ENCODE measurements around the gene USP36.
A peak's percentile ranks its signal among the peaks of the same experiment; 100 is the strongest.
"Not testable (repeated sequence)": the region's sequence is repeated elsewhere in the genome, so short reads cannot be mapped to it uniquely, and the experiment has no call there.

USP36 gene

DNA sequence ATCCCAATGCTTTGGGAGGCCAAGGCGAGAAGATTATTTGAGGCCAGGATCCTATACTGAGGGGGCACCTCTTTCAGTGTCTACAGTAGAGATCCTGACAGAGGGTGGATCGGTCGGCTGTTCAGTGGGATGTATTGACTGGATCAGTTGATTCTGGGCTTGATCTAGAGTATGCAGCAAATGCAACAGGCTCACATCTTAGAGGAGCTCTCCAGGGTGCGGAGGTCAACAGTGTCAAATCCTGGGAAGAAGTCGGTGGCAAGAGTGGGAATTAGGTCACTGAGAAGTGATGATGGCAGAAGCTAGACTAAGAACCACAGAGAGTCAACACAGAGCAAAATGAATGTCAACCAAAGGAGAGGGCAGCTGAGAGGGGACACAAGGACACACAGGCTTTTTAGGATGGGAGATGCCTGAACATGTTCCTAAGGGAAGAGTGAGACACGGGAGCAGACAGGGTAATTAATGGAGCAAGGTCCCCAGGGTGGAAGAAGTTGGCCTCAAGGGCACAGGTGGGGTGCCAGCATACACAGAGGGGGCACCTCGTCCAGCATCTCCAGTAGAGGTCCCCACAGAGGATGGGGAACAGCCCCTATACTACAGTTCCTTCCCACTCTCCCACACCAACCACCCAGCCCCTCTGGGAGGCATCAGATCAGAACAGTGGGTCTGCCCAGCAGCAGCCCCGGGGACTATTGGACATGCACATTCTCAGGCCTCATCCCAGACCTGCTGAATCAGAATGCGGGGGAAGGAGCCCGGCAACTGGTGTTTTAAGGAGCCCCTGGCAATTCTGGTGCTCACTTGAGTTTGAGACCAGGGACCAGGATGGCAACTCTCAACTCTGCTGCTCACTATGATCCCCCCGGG, 48.5 kb downstream of the USP36 start:
- DNase-seq (ENCODE audit: low read depth in 3 of 3) = no peak

DNA sequence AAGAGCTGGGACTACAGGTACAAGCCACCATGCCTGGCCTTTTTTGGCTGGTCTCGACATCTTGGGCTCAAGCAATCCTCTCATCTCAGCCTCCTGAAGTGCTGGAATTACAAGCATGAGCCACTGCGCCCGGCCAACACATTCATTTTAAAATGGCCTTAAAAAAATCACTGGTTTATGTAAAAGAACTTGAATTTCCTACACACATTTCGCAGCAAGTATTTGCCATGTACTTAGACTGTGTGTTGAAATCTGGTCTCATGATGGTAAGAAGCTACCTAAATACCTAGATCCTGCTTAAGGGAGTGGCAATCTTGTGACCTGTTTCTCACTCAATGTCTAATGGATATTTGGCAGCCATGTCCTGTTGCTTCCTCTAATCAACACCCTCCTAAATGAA, 50.1 kb downstream of the USP36 start:
- DNase-seq (ENCODE audit: low read depth in 3 of 3) = no peak

DNA sequence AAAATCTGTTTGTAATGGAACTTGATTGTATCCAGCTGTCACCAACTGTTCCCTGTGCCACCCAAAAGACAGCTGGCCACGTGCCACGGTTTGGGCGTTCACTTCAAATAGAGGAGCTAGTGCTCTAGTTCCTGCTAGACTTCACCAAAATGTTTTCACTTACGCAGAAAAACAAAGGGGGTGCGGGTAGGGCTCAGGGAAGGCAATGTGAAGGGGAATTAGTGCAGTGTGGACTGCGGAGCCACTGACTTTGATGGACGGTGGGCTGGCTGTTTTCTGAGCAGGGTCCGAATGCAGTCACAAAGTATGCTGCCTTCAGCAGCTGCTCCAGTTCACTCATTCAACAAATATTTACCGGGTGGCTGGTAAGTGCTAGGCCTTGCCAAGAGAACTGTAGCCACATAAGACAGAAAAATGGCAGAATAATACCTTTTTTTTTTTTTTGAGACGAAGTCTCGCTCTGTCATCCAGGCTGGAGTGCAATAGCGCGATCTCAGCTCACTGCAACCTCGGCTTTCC, 50.9 kb downstream of the USP36 start:
- DNase-seq (ENCODE audit: low read depth in 3 of 3) = no peak

DNA sequence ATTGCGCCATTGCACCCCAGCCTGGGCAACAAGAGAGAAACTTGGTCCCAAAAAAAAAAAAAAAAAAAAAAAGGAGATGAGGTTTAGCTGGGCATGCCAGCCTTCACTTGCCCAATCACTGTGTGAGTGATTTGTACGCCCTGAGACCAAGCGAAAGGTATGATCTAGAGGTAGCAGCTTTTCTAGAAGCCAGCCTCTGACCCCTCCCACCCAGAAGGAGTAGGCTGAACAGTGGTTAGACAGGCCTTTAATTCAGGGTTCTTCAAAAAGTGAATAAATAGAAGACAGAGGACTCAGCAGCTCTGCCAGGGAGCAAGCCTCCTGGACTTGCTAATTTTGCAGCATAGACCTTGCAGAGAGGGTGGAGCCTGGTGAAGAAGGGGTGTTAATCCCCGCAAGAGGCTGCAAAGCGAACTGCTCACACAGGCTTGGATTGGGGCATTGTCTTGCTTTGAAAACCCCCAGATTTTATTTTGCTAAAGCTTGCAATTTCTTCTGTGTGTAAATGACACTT, 51.4 kb downstream of the USP36 start:
- DNase-seq (ENCODE audit: low read depth in 3 of 3) = no peak

DNA sequence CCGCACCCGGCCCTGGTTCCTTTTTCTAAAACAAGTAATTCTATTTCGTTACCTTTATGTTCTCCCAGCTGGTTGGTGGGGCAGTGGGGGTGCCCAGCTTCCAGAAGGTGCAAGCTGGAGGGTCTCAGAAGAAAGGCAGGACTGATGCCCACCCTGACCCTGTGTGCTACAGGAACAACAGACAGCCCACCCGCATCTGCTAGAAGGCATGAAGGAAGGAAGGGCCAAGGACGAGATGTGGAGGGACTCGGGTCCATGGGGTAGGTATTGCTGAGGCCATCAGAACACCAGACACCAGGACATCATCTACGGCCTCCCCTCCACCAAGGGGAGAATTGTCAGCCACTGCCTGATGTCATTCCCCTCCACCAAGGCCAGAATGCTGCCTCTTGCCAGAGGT, 52.2 kb downstream of the USP36 start:
- DNase-seq (ENCODE audit: low read depth in 3 of 3) = no peak

DNA sequence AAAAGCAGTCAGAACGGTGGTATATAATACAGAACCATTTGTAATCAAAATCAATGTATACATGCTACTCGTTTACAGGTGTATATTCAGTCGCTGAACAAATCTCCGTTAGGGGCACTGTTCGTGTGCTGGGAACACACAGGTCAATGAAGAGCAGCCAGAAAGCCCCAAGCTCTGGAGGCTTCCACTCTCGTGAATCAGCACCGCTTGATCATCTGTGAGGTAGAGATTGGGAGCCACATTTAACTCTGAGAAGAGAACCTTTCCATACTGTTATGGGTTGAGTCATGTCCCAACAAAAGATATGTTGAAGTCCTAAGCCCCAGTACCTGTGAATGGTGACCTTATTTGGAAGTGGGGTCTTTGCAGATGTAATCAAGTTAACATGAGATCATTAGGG, 53.2 kb downstream of the USP36 start:
- no peak for DNase-seq (ENCODE audit: low read depth in 3 of 3)

DNA sequence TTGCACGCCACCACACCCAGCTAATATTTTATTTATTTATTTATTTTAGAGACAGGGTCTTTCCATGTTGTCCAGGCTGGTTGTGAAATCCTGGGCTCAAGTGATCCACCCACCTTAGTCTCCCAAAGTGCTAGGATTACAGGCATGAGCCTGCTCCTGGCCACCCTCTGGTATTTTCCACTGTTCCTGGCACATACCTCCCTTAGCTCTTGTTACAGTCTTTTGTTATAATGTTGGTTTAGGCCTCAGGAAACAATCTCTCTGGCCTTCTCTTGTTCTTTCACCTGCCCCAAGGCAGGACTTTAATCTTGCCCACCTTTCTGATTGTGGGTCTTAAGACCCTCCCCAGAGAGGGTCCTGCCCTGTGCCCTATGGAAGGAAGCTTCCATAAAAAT, 55.0 kb downstream of the USP36 start:
- DNase-seq (ENCODE audit: low read depth in 3 of 3) = no peak

DNA sequence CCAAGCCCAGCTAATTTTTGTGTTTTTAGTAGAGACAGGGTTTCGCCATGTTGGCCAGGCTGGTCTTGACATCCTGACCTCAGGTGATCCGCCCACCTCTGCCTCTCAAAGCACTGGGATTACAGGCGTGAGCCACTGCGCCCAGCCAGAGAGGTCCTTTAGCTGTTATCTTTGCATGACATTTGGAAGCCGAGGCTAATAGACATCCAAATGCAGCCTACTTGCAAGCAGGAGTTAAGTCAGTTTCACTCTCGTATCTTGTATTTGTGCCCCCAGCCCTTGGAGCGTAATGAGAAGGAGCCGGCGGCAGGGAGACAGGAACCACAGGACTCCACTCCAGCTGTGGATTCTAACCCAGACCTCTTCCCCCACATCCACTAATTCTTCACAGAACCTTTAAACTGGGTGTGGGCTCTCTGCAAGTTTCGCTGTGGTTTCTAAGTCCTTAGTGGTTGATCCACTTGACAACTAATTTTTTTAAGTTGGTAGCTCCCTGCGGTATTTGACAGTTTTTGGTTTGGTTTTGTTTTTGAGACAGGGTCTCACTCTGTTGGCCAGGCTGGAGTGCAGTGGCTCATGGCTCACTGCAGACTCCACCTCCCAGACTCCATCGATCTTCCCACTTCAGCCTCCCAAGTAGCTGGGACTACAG, 55.5 kb downstream of the USP36 start:
- no peak for DNase-seq (ENCODE audit: low read depth in 3 of 3)

DNA sequence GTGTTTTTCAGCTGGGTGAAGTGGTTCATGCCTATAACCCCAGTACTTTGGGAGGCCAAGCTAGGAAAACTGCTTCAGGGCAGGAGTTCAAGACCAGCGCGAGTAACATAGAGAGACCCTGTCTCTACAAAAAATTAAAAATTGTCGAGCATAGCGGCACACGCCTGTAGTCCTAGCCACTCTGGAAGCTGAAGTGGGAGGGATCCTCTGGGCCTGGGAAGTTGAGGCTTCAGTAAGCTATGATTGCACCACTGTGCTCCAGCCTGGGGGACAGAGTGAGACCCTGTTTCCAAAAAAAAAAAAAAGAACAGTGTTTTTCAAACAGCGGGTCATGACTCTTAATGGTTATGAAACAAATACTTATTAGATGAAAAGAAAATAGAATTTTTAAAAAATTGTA, 56.3 kb downstream of the USP36 start:
- DNase-seq (ENCODE audit: low read depth in 3 of 3) = no peak

DNA sequence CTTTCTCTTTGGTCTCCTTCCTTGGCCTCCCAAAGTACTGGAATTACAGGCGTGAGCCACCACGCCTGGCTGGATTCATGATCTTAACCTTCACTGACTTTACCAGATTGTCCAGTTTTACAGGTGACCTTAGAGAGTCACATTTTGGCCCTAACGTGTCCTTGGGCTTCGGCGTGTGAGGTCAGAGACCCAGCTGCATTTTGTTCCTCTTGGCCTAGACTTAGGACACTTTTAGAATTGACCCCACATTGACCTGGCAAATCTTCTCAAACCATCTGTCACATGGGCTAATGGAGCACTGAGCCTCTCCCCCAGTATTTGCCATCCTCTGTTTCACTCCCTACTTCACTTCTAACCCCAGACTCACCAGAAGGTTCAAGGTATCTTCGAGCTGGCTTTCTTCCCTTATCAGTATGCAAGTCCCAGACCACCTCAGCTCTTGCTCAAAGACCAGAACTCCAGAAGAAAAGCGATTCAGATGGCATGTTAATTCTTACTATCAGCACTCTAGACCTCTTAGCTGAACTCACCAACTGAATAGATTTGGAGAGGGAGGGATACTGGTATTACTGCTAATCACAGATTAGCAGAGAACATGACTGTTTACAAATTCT, 56.8 kb downstream of the USP36 start:
- no peak for DNase-seq (ENCODE audit: low read depth in 3 of 3)

DNA sequence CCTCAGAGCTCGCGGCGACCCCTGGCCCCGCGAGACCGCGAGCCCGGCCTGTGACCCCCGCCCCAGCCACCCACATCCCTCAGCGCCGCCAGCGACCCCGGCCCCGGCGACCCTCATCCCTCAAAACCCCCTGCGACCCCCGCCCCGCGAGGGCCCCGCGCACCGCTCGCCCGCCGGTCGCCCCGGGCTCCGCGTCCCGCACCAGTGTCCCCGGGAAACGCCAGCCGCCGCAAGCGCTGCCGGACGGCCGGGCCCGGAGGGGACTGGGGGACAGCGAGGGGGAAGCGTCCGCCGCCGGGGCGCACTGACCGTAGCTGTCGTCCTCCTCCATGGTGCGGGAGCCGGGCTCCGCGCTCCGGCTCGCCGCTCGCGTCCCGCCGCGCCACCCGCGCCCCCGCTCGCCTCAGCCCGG, 58.7 kb downstream of the USP36 start, which contains the start of gene CYTH1:
Gene CYTH1, minus strand, starts transcription at position 381 of the 412 bp plus-strand sequence. Its CDS starts 50 bp downstream, at position 331.
- DNase-seq (ENCODE audit: low read depth in 3 of 3) = no peak

DNA sequence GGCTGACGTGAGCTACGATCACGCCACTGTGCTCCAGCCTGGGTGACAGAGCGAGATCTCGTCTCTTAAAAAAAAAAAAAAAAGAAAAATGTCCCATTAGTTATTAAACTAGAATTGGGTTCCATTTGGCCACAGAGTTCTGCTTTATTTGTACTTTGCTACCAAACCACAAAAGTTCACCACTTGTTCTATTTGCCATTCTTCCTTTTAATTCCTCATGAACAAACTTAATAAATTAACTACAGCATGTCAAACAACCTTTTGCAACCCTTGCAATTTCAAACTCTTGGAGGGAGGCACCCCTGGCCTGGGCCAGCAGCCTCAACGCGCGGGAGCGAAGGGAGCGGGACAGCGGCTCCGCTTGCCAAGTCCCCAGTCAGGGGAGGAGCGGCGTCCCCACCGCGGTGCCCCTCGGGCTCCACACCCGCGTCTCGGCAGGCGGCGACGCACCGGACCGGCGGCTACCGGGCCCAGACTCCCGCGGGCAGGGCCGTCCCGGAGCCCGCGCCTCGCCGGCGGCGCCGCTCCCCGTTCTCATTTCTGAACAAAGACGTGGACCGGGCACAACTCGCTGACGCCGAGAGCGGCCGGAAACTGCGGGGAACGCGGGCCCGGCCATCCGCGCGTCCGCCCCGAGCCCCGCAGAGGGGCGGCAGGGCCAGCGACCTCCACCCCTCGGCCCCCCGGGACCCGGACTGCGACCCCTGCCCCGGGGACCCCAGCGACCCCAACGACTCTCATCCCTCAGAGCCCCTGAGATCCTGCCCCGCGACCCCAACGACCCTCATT, 59.3 kb downstream of the USP36 start:
- DNase-seq (ENCODE audit: low read depth in 3 of 3) = peak in 1 of 3 experiments; percentile 46

DNA sequence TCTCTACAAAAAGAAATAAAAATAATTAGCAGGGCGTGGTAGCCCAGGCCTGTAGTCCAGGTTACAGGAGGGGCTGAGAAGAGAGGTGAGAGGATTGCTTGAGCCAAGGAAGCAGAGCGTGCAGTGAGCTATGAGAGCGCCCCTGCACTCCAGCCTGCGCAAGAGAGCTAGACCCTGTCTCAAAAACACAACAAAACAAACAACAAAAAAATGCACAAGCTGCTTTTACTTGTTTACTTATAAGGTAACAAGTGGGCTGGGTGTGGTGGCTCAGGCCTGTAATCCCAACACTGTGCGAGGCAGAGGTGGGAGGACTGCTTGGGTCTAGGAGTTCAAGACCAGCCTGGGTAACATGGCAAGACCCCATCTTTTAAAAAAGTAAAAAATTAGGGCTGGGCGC, 60.3 kb downstream of the USP36 start:
- DNase-seq (ENCODE audit: low read depth in 3 of 3) = no peak

DNA sequence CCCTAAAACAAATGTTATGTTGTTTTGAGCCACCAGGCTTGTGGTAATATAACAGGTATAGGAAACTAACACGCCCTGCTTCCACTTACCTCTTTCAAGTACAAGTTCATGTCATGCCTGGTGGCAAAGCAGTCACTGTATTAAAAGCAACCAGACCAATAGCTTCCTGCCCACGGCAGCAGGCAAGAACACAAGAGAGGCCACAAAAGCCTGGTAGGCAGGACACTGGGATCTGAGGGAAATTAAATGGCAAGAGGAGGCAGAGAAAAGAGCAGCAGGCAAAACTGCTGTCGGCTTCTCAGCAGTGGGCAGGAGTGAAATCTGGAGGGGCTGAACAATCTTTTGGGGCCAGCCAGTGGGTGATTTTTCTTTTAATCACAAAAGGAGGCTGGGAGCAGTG, 60.8 kb downstream of the USP36 start:
- DNase-seq (ENCODE audit: low read depth in 3 of 3) = no peak

DNA sequence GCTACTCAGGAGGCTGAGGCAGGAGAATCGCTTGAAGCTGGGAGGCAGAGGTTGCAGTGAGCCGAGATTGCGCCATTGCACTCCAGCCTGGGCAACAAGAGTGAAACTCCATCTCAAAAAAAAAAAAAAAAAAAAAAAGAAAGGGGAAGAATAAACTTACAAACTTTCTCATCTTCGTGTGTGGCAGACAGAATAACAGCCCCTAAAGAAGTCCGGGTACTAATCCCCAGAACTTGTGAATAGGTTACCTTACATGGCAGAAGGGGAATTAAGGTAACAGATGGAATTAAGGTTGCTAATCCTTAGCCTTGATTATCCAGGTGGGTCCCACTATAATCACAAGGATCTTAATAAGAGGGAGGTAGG, 61.3 kb downstream of the USP36 start:
- not testable (repeated sequence) for DNase-seq (ENCODE audit: low read depth in 3 of 3)

DNA sequence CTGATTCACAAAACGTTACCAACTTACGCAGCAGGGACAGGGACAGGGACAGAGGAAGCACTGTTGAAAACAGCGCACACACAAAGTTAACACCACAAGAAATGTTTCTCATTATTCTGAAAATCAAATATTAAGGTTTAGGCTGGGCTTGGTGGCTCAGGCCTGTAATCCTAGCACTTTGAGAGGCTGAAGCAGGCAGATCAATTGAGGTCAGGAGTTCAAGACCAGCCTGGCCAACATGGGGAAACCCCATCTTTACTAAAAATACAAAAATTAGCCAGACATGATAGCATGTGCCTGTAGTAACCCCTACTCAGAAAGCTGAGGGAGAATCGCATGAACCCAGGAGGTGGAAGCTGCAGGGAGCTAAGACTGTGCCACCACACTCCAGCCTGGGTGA, 62.7 kb downstream of the USP36 start:
- DNase-seq (ENCODE audit: low read depth in 3 of 3) = no peak

DNA sequence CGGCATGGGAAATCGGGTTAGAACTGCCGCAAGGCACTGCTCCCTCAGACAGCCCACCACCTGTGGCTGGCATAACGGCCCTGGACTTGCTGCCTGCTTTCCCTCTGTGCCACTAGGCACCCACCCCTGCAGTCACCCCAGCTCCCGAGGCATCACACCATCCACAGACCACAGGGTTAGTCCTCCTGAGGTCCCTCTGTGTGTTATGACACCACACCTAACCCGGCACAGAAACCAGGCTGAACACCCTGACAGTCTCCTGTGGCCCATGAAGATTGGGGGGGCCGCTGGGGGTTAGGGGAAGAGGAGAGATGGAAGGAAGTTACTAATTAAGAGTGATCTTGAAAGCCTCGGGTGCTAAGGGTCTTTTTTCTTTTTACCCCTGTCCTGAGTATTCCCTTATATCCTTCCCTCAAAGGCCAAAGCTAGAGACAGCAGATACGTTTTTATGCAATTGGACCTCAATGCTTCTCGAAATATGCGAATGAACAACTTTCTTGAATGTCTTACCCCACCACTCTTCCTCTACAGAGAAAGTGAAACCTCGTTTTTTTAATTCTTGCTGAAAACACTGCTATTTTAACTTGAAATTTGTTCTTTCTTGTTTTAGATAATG, 65.5 kb downstream of the USP36 start:
- DNase-seq (ENCODE audit: low read depth in 3 of 3) = peak; percentile 39 to 66 (median 50)

DNA sequence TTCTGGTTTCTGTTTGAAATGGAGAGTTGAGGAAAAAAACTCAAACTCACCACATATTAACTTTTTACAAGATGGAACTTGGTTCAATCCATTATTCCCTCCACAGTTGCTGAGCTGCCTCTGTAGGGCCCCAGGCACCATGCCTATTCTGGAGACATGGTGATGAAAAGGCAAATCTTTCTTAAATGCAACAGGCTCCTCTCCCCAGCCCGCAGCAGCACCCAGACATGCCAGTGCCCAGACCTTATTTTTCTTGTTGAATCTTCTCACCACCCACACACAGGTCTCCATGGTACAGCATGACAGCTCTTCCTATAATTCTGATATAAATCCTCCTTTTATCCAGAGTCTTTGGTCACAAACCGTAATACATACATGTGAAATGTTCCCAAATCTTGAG, 66.2 kb downstream of the USP36 start:
- no peak for DNase-seq (ENCODE audit: low read depth in 3 of 3)

DNA sequence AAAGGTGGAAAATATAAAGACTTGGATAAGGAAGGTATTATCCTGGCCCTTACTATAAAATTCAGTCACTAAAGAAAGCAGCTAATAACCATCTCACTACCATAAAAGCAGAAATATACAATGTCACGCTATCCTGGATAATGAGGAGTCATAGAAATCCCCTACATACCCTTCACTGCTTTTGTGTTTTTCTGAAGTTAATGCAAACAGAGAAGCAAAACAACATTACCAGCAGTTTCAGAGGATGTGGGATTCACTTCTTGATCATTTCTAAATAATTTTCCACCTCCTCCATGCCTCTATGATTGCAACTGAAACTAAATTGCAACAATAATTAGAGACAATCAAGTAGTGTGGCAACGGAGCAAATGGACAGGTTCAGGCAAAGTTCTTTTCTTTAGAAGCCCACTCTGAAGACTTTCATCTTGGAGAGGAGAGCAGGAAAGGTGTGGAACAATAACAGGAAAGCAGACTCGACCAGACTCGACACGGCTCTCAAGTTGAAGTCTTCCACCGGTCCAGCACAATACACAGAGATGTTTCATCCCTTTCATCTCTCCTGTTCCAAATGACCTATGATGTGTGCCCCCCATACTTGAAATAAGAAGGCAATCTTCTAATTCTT, 68.7 kb downstream of the USP36 start:
- no peak for DNase-seq (ENCODE audit: low read depth in 3 of 3)

DNA sequence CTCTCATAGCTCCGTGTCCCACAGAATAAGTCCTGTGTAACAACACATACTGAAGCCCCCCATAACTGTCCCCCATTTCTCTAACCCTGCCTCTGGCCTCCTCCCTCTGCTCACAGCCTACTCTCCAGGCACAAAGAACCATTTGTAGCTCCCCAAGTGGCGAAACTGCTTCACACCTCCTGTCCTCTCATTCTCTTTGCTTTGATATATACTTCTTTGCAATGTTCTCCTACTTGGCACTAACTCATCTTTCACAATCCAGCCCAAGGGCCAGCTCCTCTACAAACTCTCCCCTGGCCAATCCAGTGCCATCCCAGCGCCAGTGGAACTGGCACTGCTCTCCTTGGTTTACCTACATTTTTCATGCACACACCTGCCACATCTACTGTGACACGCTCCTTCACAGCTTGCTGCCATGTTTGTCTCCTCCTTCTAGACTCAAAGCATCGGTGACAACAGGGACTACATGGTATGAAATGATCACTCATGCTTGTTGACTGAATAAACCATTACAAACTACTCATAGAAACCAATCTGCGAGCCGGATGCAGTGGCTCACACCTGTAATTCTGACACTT, 71.3 kb downstream of the USP36 start:
- no peak for DNase-seq (ENCODE audit: low read depth in 3 of 3)
